Right cardiac atrium (tissue), 5 donors: ENCODE results near the gene KISS1R. TPM values are rescaled to one million over a fixed set of nuclear protein-coding genes. Genes with fewer than 3 reads are reported as not detected.
A peak's percentile ranks its signal among the peaks of the same experiment; 100 is the strongest.
"Not testable (repeated sequence)": the region's sequence is repeated elsewhere in the genome, so short reads cannot be mapped to it uniquely, and the experiment has no call there.

Experiments used
- ATAC-seq, 2 donors: fragments of 200-7000 bp; cut with Tn5 transposase; one replicate each; pipeline versions ENCODE4 v1.8.0 to v1.9.1; 2020; ENCODE audit warnings: moderate library complexity in 2 of 2, mild to moderate bottlenecking in 1 of 2
- DNase-seq, 3 donors: peaks; one replicate each; pipeline ENCODE4 v3.0.0-alpha.2; 2020
- H3K27ac ChIP-seq: one replicate; pipeline ENCODE4 v1.5.1; 2013; ENCODE audit warnings: mild to moderate bottlenecking, low read length, control low read depth, moderate library complexity
- H3K27me3 ChIP-seq: one replicate; pipeline ENCODE4 v1.6.1; 2013; ENCODE audit not compliant: control insufficient read depth, insufficient read depth
- H3K4me1 ChIP-seq: one replicate; pipeline ENCODE4 v1.6.1; 2013; ENCODE audit warnings: low read length; ENCODE audit not compliant: control insufficient read depth, insufficient read depth
- H3K4me3 ChIP-seq: one replicate; pipeline ENCODE4 v1.5.1; 2013; ENCODE audit warnings: low read length, control low read depth
- H3K9me3 ChIP-seq: one replicate; pipeline ENCODE4 v1.6.1; 2013; ENCODE audit warnings: low read length; ENCODE audit not compliant: control insufficient read depth
- WGBS: extraction: QIAGEN DNeasy Blood & Tissue Kit; methylation state at CpG from one replicate; pipeline ENCODE4 v1.1.7; 2013; 5-methylcytosine and 5-hydroxymethylcytosine counted together
- intact Hi-C, 4 donors: fragments of 100-400 bp; cut with DNase I; formaldehyde crosslinking; loops; one replicate each; pipeline versions ENCODE4 v1.11.0 to v1.14.0; 2022 to 2023
- polyA plus RNA-seq: library from polyadenylated mRNA; stranded (reverse); fragments of 200-250 nt; gene quantifications from one replicate; pipeline ENCODE4 v1.2.3, GENCODE V29; 2013
- total RNA-seq, 4 donors: library from RNA; stranded (reverse); fragmentation: NEBNext Ultra II Directional; extraction: Animal tissue kit (Norgen Biotek cat#: 25700); gene quantifications; one replicate each; pipeline ENCODE4 v1.2.1, GENCODE V29; 2021
- donor health status: healthy with polysubstance abuse.
- donor health status: DM: no; HTN: yes; CAD: no.
- donor health status: DM: no; HTN: no; CAD: no.
- donor health status: DM: no; HTN: yes; CAD: no; lungs with severe emphysema.
- donor health status: DM: yes; HTN: yes; CAD: no.

KISS1R gene
- total and polyA plus RNA-seq, 5 donors: not detected

DNA sequence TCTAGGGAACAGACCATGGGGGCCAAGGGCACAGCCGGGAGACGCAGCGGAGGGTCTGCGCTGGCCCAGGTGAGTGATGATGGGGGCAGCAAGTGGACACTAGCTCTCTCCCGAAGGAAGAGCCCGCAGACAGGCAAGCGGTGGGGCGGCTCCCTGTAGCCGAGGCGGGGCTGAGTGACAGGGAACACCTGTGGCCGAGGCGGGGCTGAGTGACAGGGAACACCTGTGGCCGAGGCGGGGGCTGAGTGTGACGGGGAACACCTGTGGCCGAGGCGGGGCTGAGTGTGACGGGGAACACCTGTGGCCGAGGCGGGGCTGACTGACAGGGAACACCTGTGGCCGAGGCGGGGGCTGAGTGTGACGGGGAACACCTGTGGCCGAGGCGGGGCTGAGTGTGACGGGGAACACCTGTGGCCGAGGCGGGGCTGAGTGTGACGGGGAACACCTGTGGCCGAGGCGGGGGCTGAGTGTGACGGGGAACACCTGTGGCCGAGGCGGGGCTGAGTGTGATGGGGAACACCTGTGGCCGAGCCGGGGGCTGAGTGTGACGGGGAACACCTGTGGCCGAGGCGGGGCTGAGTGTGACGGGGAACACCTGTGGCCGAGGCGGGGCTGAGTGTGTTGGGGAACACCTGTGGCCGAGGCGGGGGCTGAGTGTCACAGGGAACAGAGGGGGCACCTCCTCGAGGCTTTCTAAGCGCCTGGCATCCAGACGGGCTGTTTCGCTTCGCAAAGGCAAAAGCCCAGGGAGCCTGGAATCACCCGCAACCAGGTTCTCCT is 25.5 kb upstream of the KISS1R start:
- intact Hi-C loops, ATAC-seq, H3K9me3 ChIP-seq, H3K27ac ChIP-seq, H3K4me1 ChIP-seq, H3K27me3 ChIP-seq: not testable (repeated sequence)
- peak in 1 of 3 donors; percentile 58 for DNase-seq
- peak overlapping the region; percentile 89 for H3K4me3 ChIP-seq
- WGBS: 77% methylated on average over 48 of the region's 50 CpGs

DNA sequence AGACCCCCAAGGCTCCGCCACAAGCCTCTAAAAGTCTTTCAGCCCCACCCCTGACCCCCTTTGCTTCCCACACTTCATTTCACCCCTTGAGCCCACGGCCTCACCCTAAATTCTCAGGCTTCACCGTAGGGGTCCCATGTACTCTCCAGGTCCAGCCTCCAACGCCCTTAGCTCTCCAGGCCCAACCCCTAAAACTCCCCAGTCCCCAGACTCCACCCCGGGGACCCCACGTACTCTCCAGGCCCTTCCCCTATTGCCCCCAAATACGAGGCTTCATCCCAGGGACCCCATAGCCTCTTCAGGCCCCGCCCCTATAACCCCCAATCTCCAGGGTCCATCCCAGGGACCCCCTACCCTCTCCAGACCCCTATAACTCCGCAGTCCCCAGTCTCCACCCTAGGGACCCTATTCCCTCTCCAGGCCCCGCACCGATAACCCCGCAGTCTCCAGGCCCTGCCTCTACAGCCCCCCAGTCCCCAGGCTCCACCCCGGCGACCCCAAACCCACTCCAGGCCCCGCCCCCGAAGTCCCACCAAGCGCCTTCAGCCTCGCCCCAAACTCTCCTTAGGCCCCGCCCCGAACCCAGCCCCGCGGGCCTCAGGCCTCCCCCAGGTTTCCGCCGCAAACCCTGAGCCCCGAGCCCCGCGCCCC is 24.8 kb upstream of the KISS1R start:
- peak overlapping the region; percentile 10 for H3K27ac ChIP-seq
- peak; percentile 4 to 5 for ATAC-seq
- intact Hi-C loops: no loop called here

DNA sequence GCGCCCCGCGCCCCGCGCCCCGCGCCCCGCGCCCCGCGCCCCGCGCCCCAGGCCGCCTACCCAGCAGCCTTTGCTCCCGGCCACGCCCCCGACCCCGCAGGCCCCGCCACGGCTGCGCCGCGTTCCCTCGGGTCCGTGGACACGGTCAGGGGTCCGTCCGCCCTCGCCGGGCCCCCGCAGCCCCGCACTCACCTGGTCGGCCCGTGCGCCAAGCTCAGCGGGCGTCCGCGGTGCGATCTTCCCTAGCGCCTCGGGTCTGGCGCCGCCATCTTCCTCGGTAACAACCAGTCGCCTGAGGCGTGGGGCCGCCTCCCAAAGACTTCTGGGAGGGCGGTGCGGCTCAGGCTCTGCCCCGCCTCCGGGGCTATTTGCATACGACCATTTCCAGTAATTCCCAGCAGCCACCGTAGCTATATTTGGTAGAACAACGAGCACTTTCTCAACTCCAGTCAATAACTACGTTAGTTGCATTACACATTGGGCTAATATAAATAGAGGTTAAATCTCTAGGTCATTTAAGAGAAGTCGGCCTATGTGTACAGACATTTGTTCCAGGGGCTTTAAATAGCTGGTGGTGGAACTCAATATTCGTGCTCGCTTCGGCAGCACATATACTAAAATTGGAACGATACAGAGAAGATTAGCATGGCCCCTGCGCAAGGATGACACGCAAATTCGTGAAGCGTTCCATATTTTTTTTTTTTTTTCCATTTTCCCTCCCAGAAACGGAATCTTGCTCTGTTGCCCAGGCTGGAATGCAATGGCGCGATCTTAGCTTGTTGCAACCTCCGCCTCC is 24.0 kb upstream of the KISS1R start, which contains the start of the genes MED16 and RNU6-9:
TSS of gene MED16 (minus strand) at position 294 of the 796 bp plus-strand sequence. CDS start 2,056 bp downstream, outside the sequence.
TSS of gene RNU6-9 (plus strand) at position 591 of the 796 bp plus-strand sequence.
- no peaks in the 10 kb centered on the region for H3K9me3 ChIP-seq
- ATAC-seq: peak; percentile 96
- intact Hi-C loops: no loop called here

More for the DNA sequence above, 24.8 kb upstream of the KISS1R start:
- WGBS: 5% methylated on average over 26 of the region's 27 CpGs
- DNase-seq: peak in 1 of 3 donors; percentile 54
- Histone ChIP-seq H3K4me3 (peak overlapping the region; percentile 89), H3K4me1 (no peaks in the 10 kb centered on the region), H3K9me3 (no peaks in the 10 kb centered on the region), H3K27me3 (no peaks in the 10 kb centered on the region)

DNA sequence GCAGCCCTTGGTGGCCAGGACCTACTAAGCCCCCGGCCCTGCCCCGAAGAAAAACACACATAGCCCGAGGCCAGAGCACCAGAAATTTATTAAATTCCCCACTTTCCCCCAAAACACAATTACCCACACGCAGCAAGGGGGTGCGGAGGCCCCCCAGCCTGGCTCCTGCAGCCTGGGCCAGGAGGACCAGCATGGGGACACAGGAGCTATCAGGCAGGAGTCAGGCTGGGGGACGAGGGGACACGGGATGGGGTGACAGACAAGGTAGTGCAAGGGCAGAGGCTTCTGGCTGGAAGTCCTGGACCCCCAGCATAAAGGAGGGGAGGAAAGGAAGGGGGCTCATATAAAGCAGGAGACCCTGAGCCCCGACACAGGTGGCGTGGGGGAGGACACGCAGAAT is 20.7 kb upstream of the KISS1R start:
- intact Hi-C loops: no loop called here
- DNase-seq (no peak), ATAC-seq (no peak)
- Histone ChIP-seq H3K27ac (no peak overlapping the region), H3K4me1 (no peaks in the 10 kb centered on the region), H3K9me3 (no peaks in the 10 kb centered on the region), H3K4me3 (no peak overlapping the region), H3K27me3 (no peaks in the 10 kb centered on the region)
- 96% methylated on average over 10 of the region's 10 CpGs for WGBS

More for the DNA sequence above, 24.0 kb upstream of the KISS1R start, which contains the start of the genes MED16 and RNU6-9:
- H3K27ac ChIP-seq: peak within 1 kb of the TSS; percentile 86
- WGBS: under 1% methylated on average over 67 of the region's 69 CpGs
- no peaks in the 10 kb centered on the region for H3K27me3 ChIP-seq
- no peaks in the 10 kb centered on the region for H3K4me1 ChIP-seq
- peak within 1 kb of the TSS; percentile 89 for H3K4me3 ChIP-seq
- DNase-seq: peak; percentile 94 to 97 (median 96)

DNA sequence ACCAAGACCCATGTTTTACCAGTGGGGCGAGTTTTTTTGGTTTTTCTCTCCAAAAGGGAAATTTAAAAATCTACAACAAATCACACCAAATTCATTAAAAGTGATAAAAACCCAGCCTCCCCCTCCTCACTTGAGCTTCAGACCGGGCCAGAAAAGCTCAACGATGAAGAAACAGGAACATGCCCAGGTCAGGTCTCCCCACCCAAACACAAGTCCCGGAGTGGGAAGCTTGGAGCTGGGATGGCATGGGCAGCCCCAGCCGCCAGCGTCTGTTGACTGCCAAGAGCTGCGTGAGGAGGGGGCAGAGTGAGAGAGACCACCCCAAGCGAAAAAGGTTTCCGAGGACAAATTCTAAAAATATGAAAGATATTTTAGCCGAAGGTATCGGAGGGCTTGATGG is 20.1 kb upstream of the KISS1R start:
- ATAC-seq: no peak

DNA sequence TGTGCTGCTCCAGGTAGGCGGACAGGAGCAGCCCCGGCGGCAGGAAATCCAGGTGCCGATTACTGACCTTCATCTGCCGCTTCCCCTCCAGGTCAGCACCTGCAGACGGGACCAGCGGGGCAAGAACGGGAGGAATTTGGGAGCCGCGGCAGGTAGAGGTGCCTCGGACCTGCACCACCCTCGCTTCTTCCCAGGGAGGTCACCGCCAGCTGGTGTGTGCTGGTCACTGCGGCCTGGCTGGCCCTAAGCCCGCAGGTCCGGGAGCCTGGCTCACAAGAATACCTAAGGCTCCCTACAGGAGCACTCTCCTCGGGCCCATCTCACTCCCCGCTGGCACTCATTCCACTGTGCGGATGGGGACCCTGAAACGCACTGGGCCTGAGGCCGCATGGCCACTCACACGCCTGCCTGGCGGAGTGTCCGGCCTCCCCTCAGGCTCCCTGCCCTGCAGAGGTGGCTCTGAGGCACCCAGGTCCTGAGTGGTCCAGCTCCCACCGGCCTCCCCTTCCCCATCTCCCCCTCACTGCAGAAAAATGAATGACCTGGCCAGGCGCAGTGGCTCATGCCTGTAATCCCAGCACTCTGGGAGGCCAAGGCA is 19.6 kb upstream of the KISS1R start:
- Histone ChIP-seq H3K9me3 (no peaks in the 10 kb centered on the region), H3K27me3 (no peaks in the 10 kb centered on the region), H3K4me1 (no peaks in the 10 kb centered on the region), H3K4me3 (no peak overlapping the region), H3K27ac (no peak overlapping the region)
- intact Hi-C loops: no loop called here
- ATAC-seq: no peak
- DNase-seq: no peak
- 91% methylated on average over 26 of the region's 26 CpGs for WGBS

More for the DNA sequence above, 20.1 kb upstream of the KISS1R start:
- H3K27ac ChIP-seq: no peak overlapping the region
- no peaks in the 10 kb centered on the region for H3K9me3 ChIP-seq
- WGBS: 90% methylated on average over 11 of the region's 11 CpGs
- no peaks in the 10 kb centered on the region for H3K27me3 ChIP-seq
- no peak overlapping the region for H3K4me3 ChIP-seq
- H3K4me1 ChIP-seq: no peaks in the 10 kb centered on the region
- no peak for DNase-seq
- intact Hi-C loops: no loop called here

DNA sequence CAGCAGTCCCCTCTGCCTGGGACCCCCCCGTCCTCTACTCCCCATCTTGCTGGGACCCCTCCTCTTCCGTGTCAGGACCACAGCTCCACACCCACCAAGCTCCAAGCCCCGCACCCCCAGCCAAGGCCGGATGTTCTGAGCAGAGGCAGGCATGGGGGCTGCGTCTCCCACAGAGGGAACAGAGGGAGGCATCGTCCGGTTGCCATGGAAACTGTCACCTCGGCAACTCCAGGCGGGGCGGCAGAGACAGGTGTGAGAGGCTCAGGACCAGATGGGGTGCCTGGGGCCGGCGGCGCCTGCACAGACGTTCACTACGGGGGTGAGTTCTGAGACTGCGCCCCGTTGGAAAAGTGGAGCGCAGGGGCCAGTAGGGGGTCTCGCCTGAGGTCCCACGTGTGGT is 18.5 kb upstream of the KISS1R start:
- ATAC-seq (no peak), DNase-seq (peak in 1 of 3 donors; percentile 59)
- intact Hi-C loops: no loop called here
- Histone ChIP-seq H3K27ac (no peak overlapping the region), H3K27me3 (no peaks in the 10 kb centered on the region), H3K4me1 (no peaks in the 10 kb centered on the region), H3K4me3 (no peak overlapping the region), H3K9me3 (no peaks in the 10 kb centered on the region)
- WGBS: 81% methylated on average over 20 of the region's 20 CpGs

DNA sequence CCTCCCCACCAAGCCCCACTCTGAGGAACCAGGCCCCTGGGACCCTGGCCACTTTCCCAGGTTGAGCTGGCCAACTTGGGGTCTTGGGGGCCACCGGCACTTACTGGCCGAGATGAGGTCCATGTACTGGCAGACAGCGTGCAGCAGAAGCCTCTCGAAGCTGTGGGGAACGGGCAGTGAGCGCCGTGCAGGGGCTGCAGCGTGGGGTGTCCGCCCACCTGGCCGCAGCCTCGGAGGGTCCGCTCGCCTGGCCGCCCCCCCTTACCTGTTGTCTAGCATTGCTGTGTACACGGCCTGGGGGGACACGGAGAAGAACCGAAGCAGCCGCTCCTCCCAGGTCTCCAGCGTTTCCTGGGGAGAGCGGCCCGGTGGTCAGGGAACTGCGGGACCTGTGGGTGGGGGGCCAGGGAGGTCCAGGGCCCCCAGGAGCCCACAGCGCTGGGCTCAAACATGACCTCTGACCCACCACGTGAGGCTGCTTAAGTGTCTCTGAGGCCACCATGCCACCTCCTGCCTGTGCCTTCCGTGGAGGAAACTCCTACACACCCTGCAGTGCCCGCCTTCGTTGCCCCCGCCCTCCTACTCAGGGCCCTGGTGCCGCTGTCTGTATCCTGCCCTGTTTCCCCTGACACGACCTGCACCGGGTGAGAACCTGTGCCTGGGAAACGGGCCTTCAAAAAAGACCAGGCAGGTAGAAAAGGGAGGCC is 17.6 kb upstream of the KISS1R start:
- intact Hi-C loops: no loop called here
- 89% methylated on average over 32 of the region's 32 CpGs for WGBS
- ATAC-seq: no peak
- Histone ChIP-seq H3K4me3 (no peak overlapping the region), H3K9me3 (no peaks in the 10 kb centered on the region), H3K27me3 (no peaks in the 10 kb centered on the region), H3K27ac (no peak overlapping the region), H3K4me1 (no peaks in the 10 kb centered on the region)
- DNase-seq: no peak

DNA sequence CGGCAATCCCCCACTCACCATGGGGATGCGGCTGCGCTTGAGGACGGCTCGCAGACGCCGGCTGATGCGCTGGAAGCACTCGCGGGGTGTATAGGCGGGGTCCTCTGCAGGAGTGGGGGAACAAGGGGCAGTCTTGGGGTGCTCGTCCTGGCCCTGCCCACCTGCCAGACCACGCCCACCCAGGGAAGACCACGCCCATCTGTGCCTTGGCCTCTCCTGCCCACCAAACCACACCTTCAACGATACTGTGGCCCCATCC is 17.2 kb upstream of the KISS1R start:
- no peaks in the 10 kb centered on the region for H3K4me1 ChIP-seq
- H3K9me3 ChIP-seq: no peaks in the 10 kb centered on the region
- no peak overlapping the region for H3K4me3 ChIP-seq
- H3K27me3 ChIP-seq: no peaks in the 10 kb centered on the region
- no peak for ATAC-seq
- intact Hi-C loops: no loop called here
- no peak overlapping the region for H3K27ac ChIP-seq
- WGBS: 93% methylated on average over 15 of the region's 15 CpGs
- DNase-seq: no peak

DNA sequence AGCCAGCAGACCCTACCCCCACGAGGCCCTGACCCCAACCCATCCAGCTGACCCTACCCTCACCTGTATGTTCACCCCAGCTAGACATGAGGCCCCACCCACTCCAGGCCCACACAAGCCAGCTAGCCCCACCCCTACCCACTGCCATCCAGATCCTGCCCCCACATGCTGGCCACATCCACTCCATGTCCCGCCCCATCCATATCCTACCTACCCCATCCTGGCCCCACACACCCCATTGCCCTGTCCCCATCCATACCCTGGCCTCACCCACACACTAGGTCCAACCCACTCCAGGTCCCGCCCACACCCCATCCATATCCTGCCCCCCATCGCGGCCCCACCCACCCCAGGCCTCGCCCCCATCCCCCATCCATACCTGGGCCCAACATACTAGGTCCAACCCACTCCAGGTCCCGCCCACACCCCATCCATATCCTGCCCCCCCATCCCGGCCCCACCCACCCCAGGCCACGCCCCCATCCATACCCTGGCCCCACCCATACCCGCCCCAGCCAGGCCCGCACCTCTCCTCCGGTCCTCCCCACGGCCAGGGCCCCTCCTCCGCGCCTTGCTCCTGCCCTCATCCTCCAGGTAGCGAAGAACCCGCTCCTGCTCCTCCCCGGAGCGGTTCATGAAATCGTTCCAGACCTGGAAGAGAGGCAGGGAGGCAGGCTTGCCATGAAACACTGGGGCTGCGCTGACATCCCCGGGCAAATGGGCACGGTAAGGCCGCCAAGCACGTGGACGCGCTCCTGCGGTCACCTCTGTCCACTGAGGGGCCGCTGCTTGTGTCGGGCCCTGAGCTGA is 16.6 kb upstream of the KISS1R start:
- ATAC-seq (peak; percentile 9 to 23), DNase-seq (no peak)
- Histone ChIP-seq H3K27me3 (no peaks in the 10 kb centered on the region), H3K27ac (no peak overlapping the region), H3K9me3 (no peaks in the 10 kb centered on the region), H3K4me1 (no peaks in the 10 kb centered on the region), H3K4me3 (no peak overlapping the region)
- WGBS: 86% methylated on average over 30 of the region's 30 CpGs
- intact Hi-C loops: no loop called here
